Nephron progenitor cell (in vitro differentiated cells): Measurements from ENCODE around the gene MAP3K12.
A peak's percentile ranks its signal among the peaks of the same experiment; 100 is the strongest.
"Not testable (repeated sequence)": the region's sequence is repeated elsewhere in the genome, so short reads cannot be mapped to it uniquely, and the experiment has no call there.

ENCODE experiments used
- DNase-seq: peaks from one replicate; pipeline ENCODE4 v3.0.0; 2021
- H3K27ac Mint-ChIP-seq: 2 replicates; pipeline ENCODE4 v1.8.0; 2021; ENCODE audit warnings: mild to moderate bottlenecking, moderate library complexity, mixed read lengths
- H3K27me3 Mint-ChIP-seq: 2 replicates; pipeline ENCODE4 v1.8.0; 2021; ENCODE audit warnings: mild to moderate bottlenecking, low read depth, mixed read lengths; ENCODE audit not compliant: poor library complexity
- H3K36me3 Mint-ChIP-seq: 2 replicates; pipeline ENCODE4 v1.8.0; 2021; ENCODE audit warnings: low read depth, mixed read lengths
- H3K4me1 Mint-ChIP-seq: 2 replicates; pipeline ENCODE4 v1.8.0; 2021; ENCODE audit warnings: mixed read lengths
- H3K4me3 Mint-ChIP-seq: 2 replicates; pipeline ENCODE4 v1.8.0; 2021; ENCODE audit warnings: mild to moderate bottlenecking, moderate library complexity, mixed read lengths
- H3K9me3 Mint-ChIP-seq: 2 replicates; pipeline ENCODE4 v1.8.0; 2021; ENCODE audit warnings: mild to moderate bottlenecking, moderate library complexity, mixed read lengths
- CTCF ChIP-seq: fragments of 200-600 bp; sonication (generic); IDR thresholded peaks from 2 replicates; pipeline ENCODE4 v1.5.0; 2021; ENCODE audit warnings: antibody characterized with exemption

The MAP3K12 gene

GRCh38 chr12:53499266-53500141 is at the start of gene MAP3K12:
TSS of gene MAP3K12 (minus strand) at chr12:53499458. CDS start at chr12:53487391, 12,067 bp downstream.
- no peaks in the 10 kb centered on the region for H3K9me3 Mint-ChIP-seq
- peaks cover 7% of the 10 kb centered on the region for H3K27me3 Mint-ChIP-seq
- H3K36me3 Mint-ChIP-seq = peaks cover under 1% of the 10 kb centered on the region
- peak within 1 kb of the TSS; percentile 83 for H3K4me3 Mint-ChIP-seq
- peak; percentile 74 for DNase-seq
- H3K4me1 Mint-ChIP-seq = peaks cover 63% of the 10 kb centered on the region
- no peak for TF ChIP-seq CTCF
- peak within 1 kb of the TSS; percentile 67 for H3K27ac Mint-ChIP-seq

GRCh38 chr12:53548354-53548753 is 49.1 kb upstream of the MAP3K12 start:
- H3K27me3 Mint-ChIP-seq, H3K4me3 Mint-ChIP-seq, H3K27ac Mint-ChIP-seq, H3K9me3 Mint-ChIP-seq, DNase-seq: not testable (repeated sequence)
- peaks cover 42% of the 10 kb centered on the region for H3K4me1 Mint-ChIP-seq
- peaks cover 31% of the 10 kb centered on the region for H3K36me3 Mint-ChIP-seq

DNA sequence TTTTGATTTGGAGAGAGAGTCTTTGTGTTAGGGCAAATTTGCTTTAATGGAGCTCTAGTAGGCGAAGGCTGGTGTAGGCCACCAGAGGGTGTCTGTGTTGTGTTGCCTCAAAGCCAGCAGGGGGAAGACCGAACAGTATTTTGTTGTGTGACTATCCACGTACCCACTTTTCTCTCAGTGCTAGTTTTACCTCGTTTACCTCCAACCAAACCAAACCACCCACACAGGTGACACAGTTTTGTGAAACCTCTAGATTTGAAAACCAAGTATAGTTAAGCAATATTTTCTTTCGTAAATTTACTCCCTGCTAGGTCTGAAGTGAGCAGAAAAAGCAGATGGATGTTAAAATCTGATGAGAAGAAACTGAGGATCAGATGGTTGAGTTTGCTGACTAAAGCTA is 44.3 kb upstream of the MAP3K12 start:
- Mint-ChIP-seq H3K4me1 (peaks cover 16% of the 10 kb centered on the region), H3K36me3 (peaks cover 40% of the 10 kb centered on the region), H3K27me3 (peaks cover 2% of the 10 kb centered on the region), H3K27ac (peak overlapping the region; percentile 87), H3K9me3 (no peaks in the 10 kb centered on the region), H3K4me3 (no peak overlapping the region)
- peak; percentile 69 for TF ChIP-seq CTCF
- peak; percentile 38 for DNase-seq

- Mint-ChIP-seq H3K27me3 (no peaks in the 10 kb centered on the region), H3K4me3 (no peak overlapping the region), H3K36me3 (peaks cover 59% of the 10 kb centered on the region), H3K27ac (no peak overlapping the region), H3K4me1 (peaks cover 22% of the 10 kb centered on the region), H3K9me3 (no peaks in the 10 kb centered on the region)
- DNase-seq = no peak
- TF ChIP-seq CTCF = no peak
These were observed 40.3 kb upstream of the MAP3K12 start for GRCh38 chr12:53539526-53539925.

DNA sequence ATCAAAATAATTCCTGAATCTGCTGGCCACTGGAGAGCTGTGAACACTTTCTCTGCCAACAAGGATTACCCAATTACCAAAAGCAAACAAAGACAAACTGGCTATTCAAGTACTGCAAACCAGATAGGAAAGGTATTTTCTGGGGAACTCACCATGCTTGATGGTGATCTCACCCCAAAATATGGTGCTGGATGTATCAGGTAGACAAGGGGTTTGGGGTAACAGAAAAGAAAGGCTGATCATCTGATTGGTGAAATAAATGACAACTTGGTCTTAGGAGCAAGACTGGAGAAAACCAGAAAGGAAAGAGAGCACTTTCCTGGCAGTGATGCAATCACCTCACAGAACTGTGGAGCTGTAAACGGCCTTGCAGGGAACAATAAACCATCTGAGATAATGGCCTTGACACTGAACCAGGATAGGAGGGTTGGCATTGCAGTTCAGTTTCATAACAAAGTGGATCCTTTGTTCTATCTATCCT is 39.0 kb upstream of the MAP3K12 start:
- no peak for DNase-seq
- Mint-ChIP-seq H3K27me3 (no peaks in the 10 kb centered on the region), H3K27ac (no peak overlapping the region), H3K4me1 (peaks cover 11% of the 10 kb centered on the region), H3K36me3 (peaks cover 65% of the 10 kb centered on the region), H3K9me3 (no peaks in the 10 kb centered on the region), H3K4me3 (no peak overlapping the region)
- no peak for TF ChIP-seq CTCF

DNA sequence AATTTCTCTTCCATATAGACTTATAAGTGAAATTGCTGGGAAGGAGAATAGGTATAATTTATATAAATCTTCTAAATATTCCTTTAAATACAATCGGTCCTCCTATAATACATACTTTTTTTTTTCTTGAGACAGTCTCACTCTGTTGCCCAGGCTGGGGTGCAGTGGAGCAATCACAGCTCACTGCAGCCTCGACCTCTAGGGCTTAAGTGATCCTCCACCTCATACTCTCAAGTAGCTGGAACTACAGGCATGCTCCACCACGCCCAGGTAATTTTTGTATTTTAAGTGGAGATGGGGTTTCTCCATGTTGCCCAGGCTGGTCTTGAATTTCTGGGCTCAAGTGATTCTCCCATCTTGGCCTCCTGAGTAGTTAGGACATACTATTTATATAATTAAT is 37.7 kb upstream of the MAP3K12 start:
- H3K36me3 Mint-ChIP-seq = peaks cover 69% of the 10 kb centered on the region
- H3K9me3 Mint-ChIP-seq = no peaks in the 10 kb centered on the region
- TF ChIP-seq CTCF = no peak
- no peak overlapping the region for H3K4me3 Mint-ChIP-seq
- no peak for DNase-seq
- H3K27me3 Mint-ChIP-seq = no peaks in the 10 kb centered on the region
- H3K27ac Mint-ChIP-seq = no peak overlapping the region
- H3K4me1 Mint-ChIP-seq = peaks cover 10% of the 10 kb centered on the region
